Heart left ventricle (tissue), 16 donors: ENCODE results near the gene ARHGAP23. TPM values are rescaled to one million over a fixed set of nuclear protein-coding genes. Genes with fewer than 3 reads are reported as not detected.
A peak's percentile ranks its signal among the peaks of the same experiment; 100 is the strongest.

Experiments
- ATAC-seq, 4 donors: fragments of 200-7000 bp; cut with Tn5 transposase; one replicate each; pipeline ENCODE4 v1.9.1; 2020 to 2022; ENCODE audit warnings: moderate library complexity in 4 of 4, mild to moderate bottlenecking in 3 of 4, moderate number of reproducible peaks in 1 of 4
- DNase-seq, 5 donors: peaks; one replicate each; pipeline ENCODE4 v3.0.0-alpha.2; 2020
- H3K27ac ChIP-seq, 12 donors: fragments of 200-600 bp; sonication (generic) in 4 of 12; one replicate each; pipeline versions ENCODE4 v1.5.0 to v1.8.0; 2016 to 2022; ENCODE audit warnings: mild to moderate bottlenecking in 2 of 12
- H3K27me3 ChIP-seq, 9 donors: fragments of 200-600 bp; sonication (generic) in 2 of 9; one replicate each; pipeline versions ENCODE4 v1.5.1 to v1.8.0; 2016 to 2022; ENCODE audit warnings: mild to moderate bottlenecking in 3 of 9
- H3K36me3 ChIP-seq, 9 donors: fragments of 200-600 bp; sonication (generic) in 2 of 9; one replicate each; pipeline versions ENCODE4 v1.5.0 to v1.8.0; 2018 to 2022; ENCODE audit warnings: mild to moderate bottlenecking in 2 of 9
- H3K4me1 ChIP-seq, 12 donors: fragments of 200-600 bp; sonication (generic) in 4 of 12; one replicate each; pipeline versions ENCODE4 v1.5.0 to v1.8.0; 2016 to 2022; ENCODE audit warnings: mild to moderate bottlenecking in 3 of 12
- H3K4me3 ChIP-seq, 12 donors: fragments of 200-600 bp; sonication (generic) in 4 of 12; one replicate each; pipeline versions ENCODE4 v1.5.0 to v1.8.0; 2017 to 2022; ENCODE audit warnings: mild to moderate bottlenecking in 9 of 12, moderate library complexity in 4 of 12
- H3K9me3 ChIP-seq, 12 donors: fragments of 200-600 bp; sonication (generic) in 4 of 12; one replicate each; pipeline versions ENCODE4 v1.5.0 to v1.8.0; 2016 to 2022; ENCODE audit warnings: mild to moderate bottlenecking in 1 of 12
- POLR2A ChIP-seq, 2 donors: fragments of 450-650 bp; IDR thresholded peaks; one replicate each; pipeline ENCODE4 v1.6.1; 2017; ENCODE audit warnings: antibody characterized with exemption in 2 of 2, mild to moderate bottlenecking in 2 of 2, moderate library complexity in 2 of 2
- WGBS, 4 donors: extraction: QIAGEN DNeasy Blood & Tissue Kit in 2 of 4; methylation state at CpG; one replicate each; pipeline versions ENCODE4 v1.1.5 to v1.1.7; 2013 to 2018; 5-methylcytosine and 5-hydroxymethylcytosine counted together
- intact Hi-C, 10 donors: fragments of 100-400 bp; cut with DNase I; formaldehyde crosslinking; loops; one replicate each; pipeline versions ENCODE4 v1.11.1 to v1.14.2; 2022
- polyA plus RNA-seq, 2 donors: library from polyadenylated mRNA; stranded (reverse); fragments of 200-250 nt; gene quantifications; one replicate each; pipeline ENCODE4 v1.2.3, GENCODE V29; 2013
- total RNA-seq, 9 donors: library from RNA; depleted of rRNA in 2 of 9; stranded (reverse); fragments of >200 nt in 2 of 9; fragmentation: NEBNext Ultra II Directional in 3 of 9; extraction: Animal tissue kit (Norgen Biotek cat#: 25700) in 3 of 9; gene quantifications; one replicate each; pipeline versions ENCODE4 v1.1.0 to v1.2.4, GENCODE V29; 2016 to 2023
- TF ChIP-seq, protein P1 (sequence below), 12 donors: fragments of 200-600 bp; sonication (generic) in 4 of 12; IDR thresholded peaks; one replicate each; pipeline versions ENCODE4 v1.5.0 to v1.8.0; 2018 to 2022; ENCODE audit warnings: antibody characterized with exemption in 12 of 12, mild to moderate bottlenecking in 5 of 12
- donor health status: ischemic (EF 13 %, LVEDD 7.1; RV severe dilation, severe dysfunction).
- donor health status: healthy with polysubstance abuse.
- donor health status: DM: no; HTN: yes; CAD: no.
- donor health status: DM: no; HTN: no; CAD: no.
- donor health status: ischemic (EF 25% LVEDD 6.9; RV normal size, moderate dysfunction).
- donor health status: ischemic (EF 25% LVEDD 5.7; RV mildly dilated, moderate dysfunction).
- donor health status: healthy.
- donor health status: DM: yes; HTN: yes; CAD: no.
- donor health status: ischemic (EF 35%, LVEDD 5.7; RV mildly dilated, moderate dysfunction).
- donor health status: nonischemic (EF 11% LVEDD 7.7; RV severe dilation, severe dysfunction).
- donor health status: DM: yes; HTN: yes; CAD: no.
- donor health status: PGD.
- donor health status: ischemic (EF 29% LVEDD 5.4; RV normal size, mild dysfunction).
- donor health status: nonischemic (EF 23%, LVEDD 6.1; RV moderate dilation, normal function).

ARHGAP23 gene
- total and polyA plus RNA-seq, 11 donors: 28.0 to 73.1 (median 66.3) TPM

DNA sequence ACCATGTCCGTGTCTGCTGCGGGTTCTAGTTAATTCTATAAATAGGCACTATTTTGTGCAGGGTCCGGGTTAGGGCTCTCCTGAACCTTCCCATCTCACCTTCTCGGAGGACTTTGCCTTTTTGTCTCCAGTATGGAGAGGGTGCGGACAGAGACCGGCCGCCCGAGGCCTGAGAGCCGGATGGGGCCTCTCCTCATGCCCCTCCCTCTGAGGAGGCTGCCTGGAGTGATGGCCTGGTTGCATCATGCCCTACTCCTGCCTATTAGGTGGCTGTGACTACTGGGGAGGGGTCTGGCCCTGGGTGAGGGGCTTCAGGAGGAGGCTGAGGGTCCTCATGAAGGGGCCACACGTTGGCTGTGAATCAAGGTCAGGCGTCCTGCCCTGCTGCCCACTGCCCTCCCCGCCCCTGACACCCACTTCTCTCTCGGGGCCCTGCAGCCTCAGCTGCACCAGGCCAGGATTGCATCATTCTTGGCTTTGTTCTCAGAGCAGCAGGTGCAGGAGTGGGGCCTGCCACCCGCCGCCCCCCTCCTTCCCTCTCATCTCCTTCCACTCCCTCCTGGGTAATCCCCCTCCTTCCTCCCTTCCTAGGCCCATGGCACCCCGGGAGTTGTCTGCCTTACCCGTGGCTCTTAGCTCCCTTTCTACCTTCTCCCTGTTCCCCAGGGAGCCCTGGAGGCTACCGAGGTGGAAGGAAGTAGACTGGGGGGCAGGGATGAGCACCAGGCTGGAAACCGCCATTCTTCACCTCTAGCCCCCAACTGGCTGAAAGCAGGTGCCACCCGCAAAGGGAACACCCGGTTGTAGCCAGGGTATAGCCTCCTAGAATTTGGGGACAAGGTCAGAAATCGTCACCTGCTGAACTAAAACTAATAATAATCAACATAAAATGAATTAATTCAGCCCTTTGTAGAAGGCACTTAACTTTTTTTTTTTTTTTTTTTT, 12.7 kb upstream of the ARHGAP23 start:
- no peaks in the 10 kb centered on the region for H3K9me3 ChIP-seq
- no peak overlapping the region for H3K27ac ChIP-seq
- TF ChIP-seq, protein P1, sequence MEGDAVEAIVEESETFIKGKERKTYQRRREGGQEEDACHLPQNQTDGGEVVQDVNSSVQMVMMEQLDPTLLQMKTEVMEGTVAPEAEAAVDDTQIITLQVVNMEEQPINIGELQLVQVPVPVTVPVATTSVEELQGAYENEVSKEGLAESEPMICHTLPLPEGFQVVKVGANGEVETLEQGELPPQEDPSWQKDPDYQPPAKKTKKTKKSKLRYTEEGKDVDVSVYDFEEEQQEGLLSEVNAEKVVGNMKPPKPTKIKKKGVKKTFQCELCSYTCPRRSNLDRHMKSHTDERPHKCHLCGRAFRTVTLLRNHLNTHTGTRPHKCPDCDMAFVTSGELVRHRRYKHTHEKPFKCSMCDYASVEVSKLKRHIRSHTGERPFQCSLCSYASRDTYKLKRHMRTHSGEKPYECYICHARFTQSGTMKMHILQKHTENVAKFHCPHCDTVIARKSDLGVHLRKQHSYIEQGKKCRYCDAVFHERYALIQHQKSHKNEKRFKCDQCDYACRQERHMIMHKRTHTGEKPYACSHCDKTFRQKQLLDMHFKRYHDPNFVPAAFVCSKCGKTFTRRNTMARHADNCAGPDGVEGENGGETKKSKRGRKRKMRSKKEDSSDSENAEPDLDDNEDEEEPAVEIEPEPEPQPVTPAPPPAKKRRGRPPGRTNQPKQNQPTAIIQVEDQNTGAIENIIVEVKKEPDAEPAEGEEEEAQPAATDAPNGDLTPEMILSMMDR (IDR thresholded peaks at IDR 0.05): no peak
- no peak for TF ChIP-seq POLR2A (IDR thresholded peaks at IDR 0.05)
- peak in 1 of 5 donors; percentile 35 for DNase-seq
- intact Hi-C loops: loop anchor here in 6 of 10 donors (1.0 to 2.0 kb wide), 2 partner anchors 66 to 67 kb away; no protein-coding TSS in a partner anchor
- peak overlapping the region in 2 of 12 donors; percentile 4 to 13 for H3K4me3 ChIP-seq
- 34 to 44% (median 38%) methylated on average over 17 to 22 of the region's 22 CpGs for WGBS, 4 donors
- peak in 3 of 4 donors; percentile 25 to 65 (median 33) for ATAC-seq
- H3K36me3 ChIP-seq: no peaks in the 10 kb centered on the region
- peaks cover 0 to 33% (median 12%) of the 10 kb centered on the region in 12 donors for H3K4me1 ChIP-seq
- peaks cover 0 to 31% (median 19%) of the 10 kb centered on the region in 9 donors for H3K27me3 ChIP-seq

DNA sequence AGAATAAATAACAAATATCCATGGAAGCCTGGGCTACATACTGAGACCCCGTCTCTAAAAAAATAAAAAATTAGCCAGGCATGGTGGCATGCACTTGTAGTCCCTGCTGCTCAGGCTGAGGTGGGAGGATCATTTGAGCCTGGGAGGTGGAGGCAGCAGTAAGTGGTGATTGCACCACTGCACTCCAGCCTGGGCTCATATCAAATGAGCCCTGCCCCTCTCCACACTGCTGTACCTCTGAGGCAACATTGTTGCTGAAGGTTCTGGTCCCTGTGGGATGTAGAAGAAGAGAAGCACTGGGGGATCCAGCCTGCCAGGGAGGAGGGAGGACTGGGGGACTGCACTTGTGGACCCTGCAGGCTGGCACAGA, 11.4 kb upstream of the ARHGAP23 start:
- TF ChIP-seq POLR2A (IDR thresholded peaks at IDR 0.05): no peak
- Histone ChIP-seq H3K27ac (no peak overlapping the region), H3K27me3 (peaks cover 0 to 31% (median 19%) of the 10 kb centered on the region in 9 donors), H3K9me3 (no peaks in the 10 kb centered on the region), H3K4me3 (no peak overlapping the region), H3K36me3 (no peaks in the 10 kb centered on the region), H3K4me1 (peaks cover 0 to 46% (median 25%) of the 10 kb centered on the region in 12 donors)
- intact Hi-C loops: no loop called here
- 52 to 67% (median 59%) methylated on average over 1 of the region's 1 CpG for WGBS, 4 donors
- no peak for DNase-seq
- no peak for ATAC-seq

DNA sequence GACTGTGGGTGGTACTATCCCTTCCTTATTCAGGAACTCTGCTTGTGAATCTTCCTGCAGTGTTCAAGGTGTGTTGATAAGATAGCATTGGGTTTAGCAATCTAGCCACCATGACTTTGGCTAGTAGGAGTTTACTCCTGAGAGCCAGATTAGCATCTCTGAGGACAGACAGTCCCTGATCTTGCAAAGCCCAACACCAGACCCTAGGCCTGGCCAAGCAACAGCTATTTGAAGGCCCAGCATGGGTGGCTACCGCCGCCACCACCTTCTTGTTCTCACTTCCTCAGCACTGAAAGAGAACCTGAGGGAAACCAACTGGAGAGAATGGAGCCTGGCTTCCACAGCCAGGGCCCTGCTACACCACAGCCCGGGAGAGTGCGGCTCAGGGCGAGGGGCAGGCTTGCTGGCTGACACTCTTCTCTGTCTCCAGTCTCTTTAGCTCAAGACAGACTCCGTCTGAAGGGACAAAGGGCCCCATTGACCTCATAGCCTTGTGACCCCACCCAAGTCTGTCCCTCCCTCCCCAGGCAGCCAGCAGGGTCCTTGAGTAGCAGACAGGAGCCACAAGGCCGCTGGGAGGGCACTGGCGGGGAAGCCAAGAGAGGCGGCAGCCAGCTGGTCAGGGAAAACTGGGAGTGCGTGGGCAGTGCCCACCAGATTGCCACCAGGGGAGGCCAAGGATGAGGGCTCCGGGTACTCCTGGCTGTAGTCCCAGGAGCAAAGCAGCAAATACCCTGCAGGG, 10.9 kb upstream of the ARHGAP23 start:
- Histone ChIP-seq H3K4me3 (no peak overlapping the region), H3K36me3 (no peaks in the 10 kb centered on the region), H3K27ac (no peak overlapping the region), H3K27me3 (peaks cover 0 to 31% (median 19%) of the 10 kb centered on the region in 9 donors), H3K4me1 (peaks cover 0 to 47% (median 27%) of the 10 kb centered on the region in 12 donors), H3K9me3 (no peaks in the 10 kb centered on the region)
- TF ChIP-seq, protein P1 (IDR thresholded peaks at IDR 0.05): no peak
- no peak for TF ChIP-seq POLR2A (IDR thresholded peaks at IDR 0.05)
- WGBS, 4 donors: 69 to 75% (median 72%) methylated on average over 11 of the region's 11 CpGs
- intact Hi-C loops: no loop called here
- ATAC-seq (no peak), DNase-seq (no peak)

DNA sequence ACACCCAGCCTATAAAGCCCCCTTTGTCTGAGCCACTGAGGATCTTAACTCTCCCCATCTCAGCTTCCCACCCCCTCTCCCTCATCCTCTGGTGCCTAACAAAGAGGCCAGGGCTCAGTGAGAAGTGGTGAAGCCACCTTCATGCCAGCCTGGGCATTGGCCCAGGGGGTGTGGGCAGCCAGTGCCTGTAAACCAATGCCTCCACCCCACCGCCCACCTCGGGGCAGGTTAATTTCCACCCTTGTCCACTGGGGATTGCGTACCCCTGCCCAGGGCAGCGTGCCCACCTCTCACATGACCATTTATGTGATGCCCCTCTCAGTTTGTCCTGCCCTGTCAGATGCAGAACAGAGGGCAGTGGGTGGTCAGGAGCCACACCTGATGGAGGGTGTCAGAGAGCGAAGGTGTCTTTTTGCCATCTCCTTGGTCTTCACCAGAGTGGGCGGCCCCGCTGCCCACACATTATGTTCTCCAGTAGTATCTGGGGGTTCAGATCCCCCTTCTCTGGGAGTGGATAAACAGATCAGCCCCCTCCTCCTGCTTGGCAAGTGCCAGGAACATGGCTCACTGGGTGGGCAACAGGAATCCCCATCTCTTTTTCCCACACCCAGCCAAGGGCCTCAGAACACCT, 10.1 kb upstream of the ARHGAP23 start:
- TF ChIP-seq POLR2A (IDR thresholded peaks at IDR 0.05): no peak
- TF ChIP-seq, protein P1 (IDR thresholded peaks at IDR 0.05): no peak
- no peak for DNase-seq
- no peak for ATAC-seq
- intact Hi-C loops: no loop called here
- H3K27me3 ChIP-seq: peaks cover 0 to 31% (median 19%) of the 10 kb centered on the region in 9 donors
- no peaks in the 10 kb centered on the region for H3K36me3 ChIP-seq
- peaks cover 0 to 47% (median 27%) of the 10 kb centered on the region in 12 donors for H3K4me1 ChIP-seq
- 88 to 94% (median 89%) methylated on average over 4 to 7 of the region's 7 CpGs for WGBS, 4 donors
- no peaks in the 10 kb centered on the region for H3K9me3 ChIP-seq
- H3K27ac ChIP-seq: no peak overlapping the region
- H3K4me3 ChIP-seq: peak overlapping the region in 1 of 12 donors; percentile 56
